ENCODE measurements around the gene BFAR. TPM values are rescaled to one million over a fixed set of nuclear protein-coding genes. Genes with fewer than 3 reads are reported as not detected.

Gene BFAR
- total and polyA plus RNA-seq, 2 of the 8 experiments (the other 6 are each of a cell fraction or from before 2014, with no cell fraction given): 56.9 to 78.2 TPM

DNA sequence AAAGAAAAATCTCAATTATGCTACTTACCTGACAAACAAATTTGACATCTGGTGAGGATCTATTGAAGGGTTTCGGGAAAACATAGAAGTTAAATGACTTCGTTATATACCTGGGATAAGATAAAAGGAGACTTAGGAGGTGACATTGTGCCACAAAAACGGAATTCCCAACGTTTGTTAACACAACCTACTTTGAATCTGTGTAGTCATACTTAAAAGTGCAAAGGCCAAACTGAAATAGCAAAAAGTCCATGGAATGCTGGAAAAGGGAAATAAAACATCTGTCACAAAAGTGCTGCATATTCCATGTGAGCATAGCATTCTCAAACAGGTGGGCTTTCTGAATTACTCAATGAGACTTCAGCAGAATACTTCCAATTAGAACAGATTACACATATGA lies 5.7 kb upstream of the BFAR start:
- H2BK12ac ChIP-seq (ENCODE audit: low read depth, low read length): no peak overlapping the region
- no peak overlapping the region for H3K18ac ChIP-seq (ENCODE audit: extremely low read depth, low read length)
- no peak overlapping the region for H3K4me3 ChIP-seq (ENCODE audit: extremely low read depth in 1 of 4, insufficient read depth in 2 of 4, low read depth in 3 of 4, low read length in 4 of 4)
- H3K14ac ChIP-seq (ENCODE audit: insufficient read length): no peak overlapping the region
- ChIA-PET POLR2A (ENCODE audit: partially characterized antibody) (no interaction called here), CTCF (ENCODE audit: partially characterized antibody) (no interaction called here)
- no peak overlapping the region for H4K5ac ChIP-seq (ENCODE audit: insufficient read length, low read depth, low read length)
- peaks cover 2 to 7% (median 5%) of the 10 kb centered on the region in 4 experiments; a peak in 5 of 7 replicates for H3K4me1 ChIP-seq (replicated peaks in 1 of 4; ENCODE audit: control insufficient read depth in 3 of 4, insufficient read depth in 4 of 4, low read length in 3 of 4)
- no peak overlapping the region for H2BK120ac ChIP-seq (replicated peaks; ENCODE audit: low read depth, low read length)
- H4K91ac ChIP-seq (replicated peaks; ENCODE audit: insufficient read length, low read length): no peak overlapping the region
- H3K56ac ChIP-seq (replicated peaks; ENCODE audit: insufficient read length, low read depth, low read length): no peak overlapping the region
- H3K9me3 ChIP-seq (ENCODE audit: insufficient read depth in 2 of 2, low read depth in 1 of 2, low read length in 1 of 2): no peaks in the 10 kb centered on the region
- no peaks in the 10 kb centered on the region for H3K79me1 ChIP-seq (ENCODE audit: low read depth, low read length)
- no peaks in the 10 kb centered on the region for H3K27me3 ChIP-seq (replicated peaks in 1 of 4; ENCODE audit: control insufficient read depth in 3 of 4, extremely low read depth in 1 of 4, insufficient read depth in 3 of 4, low read length in 3 of 4)
- no peak overlapping the region for H3K4me2 ChIP-seq (ENCODE audit: insufficient read depth in 1 of 2, low read depth in 2 of 2, low read length in 2 of 2)
- no peak overlapping the region for H2BK5ac ChIP-seq (ENCODE audit: low read depth, low read length)
- no peak overlapping the region for H2AFZ ChIP-seq (ENCODE audit: low read length)
- WGBS, 2 experiments (ENCODE audit: extremely low coverage in 1 of 2, insufficient coverage in 1 of 2, insufficient read length in 1 of 2, insufficient replicate concordance in 2 of 2, low coverage in 1 of 2, low lambda C conversion rate in 2 of 2, missing lambda C conversion rate in 1 of 2): 88% methylated on average over 4 of the region's 4 CpGs; no CpG with 5 or more reads in 1 of the 2 experiments
- no peak overlapping the region for H2BK20ac ChIP-seq (ENCODE audit: low read length)
- peaks cover 0 to 18% of the 10 kb centered on the region in 2 experiments; a peak in 2 of 4 replicates for H3K79me2 ChIP-seq (ENCODE audit: control insufficient read depth in 1 of 2, insufficient read depth in 2 of 2, low read length in 2 of 2)
- H4K8ac ChIP-seq (ENCODE audit: extremely low read depth, insufficient read depth, low read length): no peak overlapping the region
- H3K27ac ChIP-seq (ENCODE audit: low read depth, low read length): no peak overlapping the region
- H3K9ac ChIP-seq (replicated peaks in 1 of 4; ENCODE audit: extremely low read depth in 1 of 4, low read depth in 3 of 4, low read length in 3 of 4): no peak overlapping the region
- H3K36me3 ChIP-seq (ENCODE audit: control insufficient read depth in 2 of 4, insufficient read depth in 4 of 4, low read length in 3 of 4): peaks cover 0 to 48% (median 21%) of the 10 kb centered on the region in 4 experiments; a peak in 6 of 8 replicates
- H3K23ac ChIP-seq (ENCODE audit: insufficient read length): no peak overlapping the region
- no peak overlapping the region for H3K4ac ChIP-seq (replicated peaks; ENCODE audit: insufficient read length, low read depth, low read length)
- DNase-seq (ENCODE audit: low read depth in 1 of 2, low spot score in 2 of 2) (no peak), FAIRE-seq (no peak)
- no peak overlapping the region for H2BK15ac ChIP-seq (ENCODE audit: low read length)
- H2AK5ac ChIP-seq (ENCODE audit: low read depth, low read length): no peak overlapping the region
- H4K20me1 ChIP-seq (replicated peaks in 1 of 2; ENCODE audit: control insufficient read depth in 1 of 2, insufficient read depth in 2 of 2, low read length in 2 of 2): no peaks in the 10 kb centered on the region
- peaks cover 3% of the 10 kb centered on the region for H3K23me2 ChIP-seq (ENCODE audit: low read depth, low read length)
- no peak for TF ChIP-seq CTBP2 (IDR thresholded peaks at IDR 0.05; ENCODE audit: borderline replicate concordance, insufficient read depth, insufficient read length, low read length)
- no peak for TF ChIP-seq POLR2A (IDR thresholded peaks at IDR 0.05; ENCODE audit: control extremely low read depth in 1 of 2, low read depth in 2 of 2, low read length in 2 of 2)
- no peak for TF ChIP-seq SIRT6 (IDR thresholded peaks at IDR 0.05; ENCODE audit: low read length)
- TF ChIP-seq JUND (IDR thresholded peaks at IDR 0.05; ENCODE audit: low read length): no peak
- TF ChIP-seq EGR1 (IDR thresholded peaks at IDR 0.05; ENCODE audit: borderline replicate concordance, low read depth, low read length): no peak
- TF ChIP-seq TAF7 (optimal IDR thresholded peaks at IDR 0.05; ENCODE audit: borderline replicate concordance, low read depth, low read length): no peak
- TF ChIP-seq TBP (IDR thresholded peaks at IDR 0.05; ENCODE audit: low read depth, low read length): no peak
- TF ChIP-seq POLR2AphosphoS5 (IDR thresholded peaks at IDR 0.05; ENCODE audit: low read depth, low read length): no peak
